ENCODE results near the gene FOXB1.

The FOXB1 gene

GRCh38 chr15:60017538-60018520 is 13.7 kb downstream of the FOXB1 start:
- DNase-seq (ENCODE audit: low read depth in 2 of 2, low spot score in 1 of 2): no peak

GRCh38 chr15:60020736-60021135 is 16.6 kb downstream of the FOXB1 start:
- no peak for DNase-seq (ENCODE audit: low read depth in 2 of 2, low spot score in 1 of 2)

GRCh38 chr15:60021589-60022378 is 17.7 kb downstream of the FOXB1 start:
- no peak for DNase-seq (ENCODE audit: low read depth in 2 of 2, low spot score in 1 of 2)

- no peak for DNase-seq (ENCODE audit: low read depth in 2 of 2, low spot score in 1 of 2)
Observed at GRCh38 chr15:60022379-60022741, 18.2 kb downstream of the FOXB1 start.

GRCh38 chr15:60026555-60026954 is 22.4 kb downstream of the FOXB1 start:
- no peak for DNase-seq (ENCODE audit: low read depth in 2 of 2, low spot score in 1 of 2)

- no peak for DNase-seq (ENCODE audit: low read depth in 2 of 2, low spot score in 1 of 2)
Observed at GRCh38 chr15:60035344-60035743, 31.2 kb downstream of the FOXB1 start.

GRCh38 chr15:60039316-60039715 is 35.2 kb downstream of the FOXB1 start:
- DNase-seq (ENCODE audit: low read depth in 2 of 2, low spot score in 1 of 2): no peak

- no peak for DNase-seq (ENCODE audit: low read depth in 2 of 2, low spot score in 1 of 2)
Observed at GRCh38 chr15:60043744-60044435, 39.8 kb downstream of the FOXB1 start.

GRCh38 chr15:60044636-60045270 is 40.6 kb downstream of the FOXB1 start:
- DNase-seq (ENCODE audit: low read depth in 2 of 2, low spot score in 1 of 2): no peak

GRCh38 chr15:60047701-60048100 is 43.6 kb downstream of the FOXB1 start:
- DNase-seq (ENCODE audit: low read depth in 2 of 2, low spot score in 1 of 2): no peak

- no peak for DNase-seq (ENCODE audit: low read depth in 2 of 2, low spot score in 1 of 2)
Observed at GRCh38 chr15:60049948-60050347, 45.8 kb downstream of the FOXB1 start.

GRCh38 chr15:60052796-60053195 is 48.7 kb downstream of the FOXB1 start:
- DNase-seq (ENCODE audit: low read depth in 2 of 2, low spot score in 1 of 2): no peak

GRCh38 chr15:60054472-60054871 is 50.4 kb downstream of the FOXB1 start:
- DNase-seq (ENCODE audit: low read depth in 2 of 2, low spot score in 1 of 2): no peak

Data from stimulated activated CD8-positive, alpha-beta memory T cell treated with anti-CD3 and anti-CD28 coated beads, Interleukin-4, amount 100 ng/mL, for 1 hour (primary cell).